Activated T-helper 1 cell treated with anti-CD3 and anti-CD28 coated beads, Interleukin-12 subunit alpha, Interleukin-12 subunit beta, Interleukin-2, Interleukin-4 antibody, amounts not matched to agents 30 ng/mL and 10 ng/mL and 1 ng/mL, durations not matched to agents 14 hours and 24 hours and 36 hours (primary cell): ENCODE data around the gene CREB5. TPM values are rescaled to one million over a fixed set of nuclear protein-coding genes. Genes with fewer than 3 reads are reported as not detected.

Experiments used
- DNase-seq: peaks from one replicate; pipeline ENCODE4 v3.0.0; 2021; ENCODE audit warnings: low spot score
- H3K27ac Mint-ChIP-seq: one replicate; pipeline ENCODE4 v1.8.0; 2021; ENCODE audit warnings: mild to moderate bottlenecking, mixed read lengths
- H3K27me3 Mint-ChIP-seq: one replicate; pipeline ENCODE4 v1.8.0; 2022; ENCODE audit warnings: mild to moderate bottlenecking, moderate library complexity, mixed read lengths; ENCODE audit not compliant: insufficient read depth
- H3K36me3 Mint-ChIP-seq: one replicate; pipeline ENCODE4 v1.8.0; 2021; ENCODE audit warnings: low read depth, mixed read lengths
- H3K4me1 Mint-ChIP-seq: one replicate; pipeline ENCODE4 v1.8.0; 2021; ENCODE audit warnings: low read depth, mixed read lengths
- H3K4me3 Mint-ChIP-seq: one replicate; pipeline ENCODE4 v1.8.0; 2021; ENCODE audit warnings: mild to moderate bottlenecking, moderate library complexity, mixed read lengths
- H3K9me3 Mint-ChIP-seq: one replicate; pipeline ENCODE4 v1.8.0; 2021; ENCODE audit warnings: mixed read lengths
- intact Hi-C: fragments of 100-400 bp; cut with micrococcal nuclease; formaldehyde crosslinking; loops from one replicate; pipeline ENCODE4 v1.15.1; 2024
- total RNA-seq: library from RNA; stranded (reverse); gene quantifications from 2 replicates; pipeline ENCODE4 v1.2.3, GENCODE V29; 2022

The CREB5 gene
- total RNA-seq, 1 donor from 2014 or later, result not detected

- intact Hi-C loops, result no loop called here
Measured at GRCh38 chr7:28798274-28798673, 386.0 kb downstream of the CREB5 start.

GRCh38 chr7:28799619-28800018 lies 387.3 kb downstream of the CREB5 start:
- H3K9me3 Mint-ChIP-seq, result no peaks in the 10 kb centered on the region
- no peaks in the 10 kb centered on the region for H3K4me1 Mint-ChIP-seq
- intact Hi-C loops, result no loop called here

More at GRCh38 chr7:28798274-28798673, 386.0 kb downstream of the CREB5 start:
- H3K27ac Mint-ChIP-seq, result no peak overlapping the region
- H3K27me3 Mint-ChIP-seq, result no peaks in the 10 kb centered on the region
- no peak overlapping the region for H3K4me3 Mint-ChIP-seq
- no peaks in the 10 kb centered on the region for H3K9me3 Mint-ChIP-seq
- no peaks in the 10 kb centered on the region for H3K4me1 Mint-ChIP-seq
- no peaks in the 10 kb centered on the region for H3K36me3 Mint-ChIP-seq
- no peak for DNase-seq

GRCh38 chr7:28800150-28800549 lies 387.8 kb downstream of the CREB5 start:
- Mint-ChIP-seq H3K4me1 (no peaks in the 10 kb centered on the region), H3K4me3 (no peak overlapping the region), H3K27me3 (no peaks in the 10 kb centered on the region), H3K9me3 (no peaks in the 10 kb centered on the region), H3K36me3 (no peaks in the 10 kb centered on the region), H3K27ac (no peak overlapping the region)
- DNase-seq, result no peak
- intact Hi-C loops, result no loop called here

More at GRCh38 chr7:28799619-28800018, 387.3 kb downstream of the CREB5 start:
- no peak overlapping the region for H3K27ac Mint-ChIP-seq
- no peak overlapping the region for H3K4me3 Mint-ChIP-seq
- no peak for DNase-seq
- no peaks in the 10 kb centered on the region for H3K36me3 Mint-ChIP-seq
- no peaks in the 10 kb centered on the region for H3K27me3 Mint-ChIP-seq

- intact Hi-C loops, result no loop called here
- Mint-ChIP-seq H3K27ac (no peak overlapping the region), H3K4me3 (no peak overlapping the region), H3K27me3 (no peaks in the 10 kb centered on the region), H3K9me3 (no peaks in the 10 kb centered on the region), H3K4me1 (no peaks in the 10 kb centered on the region), H3K36me3 (no peaks in the 10 kb centered on the region)
- DNase-seq, result no peak
Measured at GRCh38 chr7:28802450-28802849, 390.1 kb downstream of the CREB5 start.

- Mint-ChIP-seq H3K4me1 (no peaks in the 10 kb centered on the region), H3K9me3 (no peaks in the 10 kb centered on the region), H3K27me3 (no peaks in the 10 kb centered on the region), H3K27ac (no peak overlapping the region), H3K36me3 (no peaks in the 10 kb centered on the region), H3K4me3 (no peak overlapping the region)
- intact Hi-C loops, result no loop called here
- no peak for DNase-seq
Measured at GRCh38 chr7:28804157-28804556, 391.8 kb downstream of the CREB5 start.

- intact Hi-C loops, result no loop called here
- no peak for DNase-seq
- Mint-ChIP-seq H3K4me1 (no peaks in the 10 kb centered on the region), H3K4me3 (no peak overlapping the region), H3K36me3 (no peaks in the 10 kb centered on the region), H3K27me3 (no peaks in the 10 kb centered on the region), H3K27ac (no peak overlapping the region), H3K9me3 (no peaks in the 10 kb centered on the region)
Measured at GRCh38 chr7:28804990-28805389, 392.7 kb downstream of the CREB5 start.

GRCh38 chr7:28806841-28807240 lies 394.5 kb downstream of the CREB5 start:
- intact Hi-C loops, result no loop called here
- no peak overlapping the region for H3K4me3 Mint-ChIP-seq
- no peaks in the 10 kb centered on the region for H3K4me1 Mint-ChIP-seq
- no peaks in the 10 kb centered on the region for H3K36me3 Mint-ChIP-seq
- no peak for DNase-seq
- no peak overlapping the region for H3K27ac Mint-ChIP-seq
- H3K27me3 Mint-ChIP-seq, result no peaks in the 10 kb centered on the region
- H3K9me3 Mint-ChIP-seq, result no peaks in the 10 kb centered on the region

GRCh38 chr7:28807396-28807994 lies 395.2 kb downstream of the CREB5 start:
- Mint-ChIP-seq H3K27ac (no peak overlapping the region), H3K4me1 (no peaks in the 10 kb centered on the region), H3K36me3 (no peaks in the 10 kb centered on the region), H3K27me3 (no peaks in the 10 kb centered on the region), H3K4me3 (no peak overlapping the region), H3K9me3 (no peaks in the 10 kb centered on the region)
- intact Hi-C loops, result no loop called here
- no peak for DNase-seq

GRCh38 chr7:28808796-28809533 lies 396.6 kb downstream of the CREB5 start:
- H3K27ac Mint-ChIP-seq, result no peak overlapping the region
- H3K4me3 Mint-ChIP-seq, result no peak overlapping the region
- no peaks in the 10 kb centered on the region for H3K27me3 Mint-ChIP-seq
- intact Hi-C loops, result no loop called here
- no peaks in the 10 kb centered on the region for H3K4me1 Mint-ChIP-seq
- no peak for DNase-seq
- H3K36me3 Mint-ChIP-seq, result no peaks in the 10 kb centered on the region
- H3K9me3 Mint-ChIP-seq, result no peaks in the 10 kb centered on the region

- Mint-ChIP-seq H3K4me3 (no peak overlapping the region), H3K27me3 (no peaks in the 10 kb centered on the region), H3K4me1 (no peaks in the 10 kb centered on the region), H3K36me3 (no peaks in the 10 kb centered on the region), H3K27ac (no peak overlapping the region), H3K9me3 (no peaks in the 10 kb centered on the region)
- intact Hi-C loops, result no loop called here
- no peak for DNase-seq
Measured at GRCh38 chr7:28811008-28811407, 398.7 kb downstream of the CREB5 start.

- Mint-ChIP-seq H3K4me1 (no peaks in the 10 kb centered on the region), H3K36me3 (no peaks in the 10 kb centered on the region), H3K27ac (no peak overlapping the region), H3K4me3 (no peak overlapping the region), H3K9me3 (no peaks in the 10 kb centered on the region), H3K27me3 (no peaks in the 10 kb centered on the region)
- DNase-seq, result no peak
- intact Hi-C loops, result no loop called here
Measured at GRCh38 chr7:28811701-28812430, 399.5 kb downstream of the CREB5 start.

GRCh38 chr7:28812616-28813015 lies 400.3 kb downstream of the CREB5 start:
- H3K4me3 Mint-ChIP-seq, result no peak overlapping the region
- intact Hi-C loops, result no loop called here
- H3K27me3 Mint-ChIP-seq, result no peaks in the 10 kb centered on the region
- no peaks in the 10 kb centered on the region for H3K4me1 Mint-ChIP-seq
- no peak for DNase-seq
- no peaks in the 10 kb centered on the region for H3K9me3 Mint-ChIP-seq
- H3K36me3 Mint-ChIP-seq, result no peaks in the 10 kb centered on the region
- H3K27ac Mint-ChIP-seq, result no peak overlapping the region

GRCh38 chr7:28813243-28813962 lies 401.1 kb downstream of the CREB5 start:
- no peaks in the 10 kb centered on the region for H3K9me3 Mint-ChIP-seq
- H3K27me3 Mint-ChIP-seq, result no peaks in the 10 kb centered on the region
- H3K4me1 Mint-ChIP-seq, result no peaks in the 10 kb centered on the region
- no peak overlapping the region for H3K4me3 Mint-ChIP-seq
- intact Hi-C loops, result no loop called here
- H3K36me3 Mint-ChIP-seq, result no peaks in the 10 kb centered on the region
- H3K27ac Mint-ChIP-seq, result no peak overlapping the region
- DNase-seq, result no peak
